Measurements from ENCODE around the gene FTL.

- TF ChIP-seq CTCF (IDR thresholded peaks at IDR 0.05; ENCODE audit: insufficient read depth, low read length) (no peak), POLR2AphosphoS5 (IDR thresholded peaks at IDR 0.05; ENCODE audit: low read depth) (no peak), GABPA (IDR thresholded peaks at IDR 0.05; ENCODE audit: low read depth) (no peak), REST (IDR thresholded peaks at IDR 0.05; ENCODE audit: insufficient replicate concordance, low read depth) (no peak)
Measured at GRCh38 chr19:48977061-48977460, 12.0 kb downstream of the FTL start.
